A549 (cell line): ENCODE data around the gene NDUFAF3. TPM values are rescaled to one million over a fixed set of nuclear protein-coding genes. Genes with fewer than 3 reads are reported as not detected.
A peak's percentile ranks its signal among the peaks of the same experiment; 100 is the strongest.

Experiments
- ATAC-seq, 2 experiments: fragments of 200-7000 bp in 1 of 2; fragments of >200 bp in 1 of 2; cut with Nextera tagmentation in 1 of 2; cut with Tn5 transposase in 1 of 2; 3 replicates each; pipeline versions ENCODE4 v1.8.0 to v1.9.1; 2018 to 2020; ENCODE audit warnings: mild to moderate bottlenecking in 1 of 2, moderate library complexity in 1 of 2
- CTCF ChIA-PET: fragments of 300-600 bp; sonication (Branson Sonifier 250); formaldehyde crosslinking; extraction: SDS; loops from one replicate; lab custom pipeline; 2021; ENCODE audit warnings: antibody characterized with exemption, inconsistent platforms; lab: Yijun Ruan, JAX
- POLR2A ChIA-PET: fragments of 350-600 bp; formaldehyde crosslinking; extraction: SDS; loops from one replicate; lab custom pipeline; 2021; ENCODE audit warnings: antibody characterized with exemption, inconsistent platforms; lab: Yijun Ruan, JAX
- DNase-seq, 2 experiments: peaks; one replicate each; pipeline versions ENCODE4 v3.0.0 to v3.0.0-alpha.2; 2011 to 2016; ENCODE audit warnings: low read depth in 1 of 2, low spot score in 1 of 2
- FAIRE-seq: peaks from 2 replicates; lab custom pipeline; 2011; peaks lifted over from hg19 to GRCh38; lab: Jason Lieb, UNC
- H3K27ac ChIP-seq, 2 experiments: fragments of >200 bp; sonication (Bioruptor Twin); formaldehyde crosslinking; 3 replicates each; pipeline ENCODE4 v1.5.1; 2016 to 2017
- H3K4me1 ChIP-seq: fragments of >200 bp; sonication (Bioruptor Twin); formaldehyde crosslinking; 3 replicates; pipeline ENCODE4 v1.6.1; 2016
- H3K4me2 ChIP-seq: fragments of >200 bp; sonication (Bioruptor Twin); formaldehyde crosslinking; 3 replicates; pipeline ENCODE4 v1.6.1; 2016
- H3K4me3 ChIP-seq: fragments of >200 bp; sonication (Bioruptor Twin); formaldehyde crosslinking; 3 replicates; pipeline ENCODE4 v1.5.1; 2016
- H3K9me3 ChIP-seq: fragments of >200 bp; sonication (Bioruptor Twin); formaldehyde crosslinking; 3 replicates; pipeline ENCODE4 v1.6.1; 2016
- BHLHE40 ChIP-seq: IDR thresholded peaks from 2 replicates; pipeline ENCODE4 v1.6.1; 2012; ENCODE audit warnings: low read depth, low read length, inconsistent platforms
- CBX2 ChIP-seq: fragments of 200-600 bp; sonication (generic); IDR thresholded peaks from 2 replicates; pipeline ENCODE4 v1.6.1; 2016; ENCODE audit warnings: low read depth, mild to moderate bottlenecking, borderline replicate concordance
- CBX8 ChIP-seq: fragments of 200-600 bp; sonication (generic); IDR thresholded peaks from 2 replicates; pipeline ENCODE4 v1.6.1; 2016
- CHD2 ChIP-seq: fragments of 150-350 bp; IDR thresholded peaks from 2 replicates; pipeline ENCODE4 v1.6.1; 2014; ENCODE audit warnings: low read length; ENCODE audit not compliant: partially characterized antibody
- EP300 ChIP-seq, 2 experiments: fragments of >200 bp; sonication (Bioruptor Twin); formaldehyde crosslinking; IDR thresholded peaks; 2 replicates in 1 of 2; 3 replicates in 1 of 2; pipeline ENCODE4 v1.6.1; 2016 to 2017
- FOSB ChIP-seq: fragments of 250-450 bp; sonication (Bioruptor Pico); IDR thresholded peaks from 2 replicates; pipeline ENCODE4 v1.5.0; 2020; ENCODE audit warnings: mild to moderate bottlenecking, moderate library complexity
- FOSL2 ChIP-seq, 2 experiments: fragments of 450-650 bp in 1 of 2; fragments of >200 bp in 1 of 2; sonication (Bioruptor Twin) in 1 of 2; formaldehyde crosslinking; IDR thresholded peaks; 2 replicates each; pipeline versions ENCODE4 v1.5.0 to v1.6.1; 2016 to 2020; ENCODE audit warnings: mild to moderate bottlenecking in 1 of 2, moderate library complexity in 1 of 2
- GATA3 ChIP-seq: IDR thresholded peaks from 2 replicates; pipeline ENCODE4 v1.6.1; 2012; ENCODE audit warnings: borderline replicate concordance
- HDAC2 ChIP-seq: fragments of 200-600 bp; sonication (generic); IDR thresholded peaks from 2 replicates; pipeline ENCODE4 v1.6.1; 2016
- HOXB13 ChIP-seq: fragments of 250-450 bp; sonication (Bioruptor Pico); IDR thresholded peaks from 2 replicates; pipeline ENCODE4 v1.5.0; 2020; ENCODE audit warnings: low read depth, mild to moderate bottlenecking, moderate library complexity
- JUN ChIP-seq, 2 experiments: fragments of >200 bp; sonication (Bioruptor Twin); formaldehyde crosslinking; IDR thresholded peaks; 2 replicates in 1 of 2; 3 replicates in 1 of 2; pipeline ENCODE4 v1.6.1; 2016 to 2017
- KDM1A ChIP-seq: fragments of 200-600 bp; sonication (generic); IDR thresholded peaks from 2 replicates; pipeline ENCODE4 v1.6.1; 2016; ENCODE audit warnings: low read depth, mild to moderate bottlenecking
- KDM5A ChIP-seq: fragments of 200-600 bp; sonication (generic); IDR thresholded peaks from 2 replicates; pipeline ENCODE4 v1.6.1; 2016; ENCODE audit warnings: antibody characterized with exemption, mild to moderate bottlenecking
- MAZ ChIP-seq: fragments of 150-350 bp; IDR thresholded peaks from 2 replicates; pipeline ENCODE4 v1.6.1; 2014; ENCODE audit warnings: antibody characterized with exemption, low read depth, low read length, borderline replicate concordance
- MYC ChIP-seq: IDR thresholded peaks from 2 replicates; pipeline ENCODE4 v1.6.1; 2012; ENCODE audit warnings: mild to moderate bottlenecking, inconsistent platforms, low read length, improper control_type of control experiment, borderline replicate concordance
- NR3C1 ChIP-seq: fragments of >200 bp; sonication (Bioruptor Twin); formaldehyde crosslinking; IDR thresholded peaks from 3 replicates; pipeline ENCODE4 v1.6.1; 2017
- POLR2A ChIP-seq: IDR thresholded peaks from 2 replicates; pipeline ENCODE4 v1.6.1; 2012; ENCODE audit warnings: mild to moderate bottlenecking, low read length
- RAD21 ChIP-seq, 2 experiments: fragments of >200 bp in 1 of 2; sonication (Bioruptor Twin) in 1 of 2; formaldehyde crosslinking in 1 of 2; IDR thresholded peaks in 1 of 2; conservative IDR thresholded peaks in 1 of 2; 2 replicates in 1 of 2; 3 replicates in 1 of 2; pipeline ENCODE4 v1.6.1; 2012 to 2018; ENCODE audit warnings: inconsistent platforms in 1 of 2
- RFX5 ChIP-seq: fragments of 450-650 bp; IDR thresholded peaks from 2 replicates; pipeline ENCODE4 v1.7.1; 2014; ENCODE audit warnings: antibody characterized with exemption, mild to moderate bottlenecking, moderate library complexity
- RNF2 ChIP-seq: fragments of 200-600 bp; sonication (generic); IDR thresholded peaks from 2 replicates; pipeline ENCODE4 v1.6.1; 2016; ENCODE audit warnings: low read depth, mild to moderate bottlenecking, antibody characterized with exemption, moderate library complexity, borderline replicate concordance
- SREBF2 ChIP-seq: fragments of 450-650 bp; IDR thresholded peaks from 2 replicates; pipeline ENCODE4 v1.6.1; 2014; ENCODE audit warnings: mild to moderate bottlenecking, moderate library complexity
- TFCP2L1 ChIP-seq: fragments of 250-450 bp; sonication (Bioruptor Pico); IDR thresholded peaks from 2 replicates; pipeline ENCODE4 v1.5.0; 2021; ENCODE audit warnings: mild to moderate bottlenecking
- ZC3H11A ChIP-seq: fragments of 450-650 bp; IDR thresholded peaks from 2 replicates; pipeline ENCODE4 v1.6.1; 2014; ENCODE audit warnings: antibody characterized with exemption, mild to moderate bottlenecking
- ZFP36 ChIP-seq: fragments of 450-650 bp; IDR thresholded peaks from 2 replicates; pipeline ENCODE4 v1.6.1; 2014; ENCODE audit warnings: borderline replicate concordance; ENCODE audit not compliant: partially characterized antibody
- ZSCAN20 ChIP-seq: fragments of 250-450 bp; sonication (Bioruptor Pico); IDR thresholded peaks from 2 replicates; pipeline ENCODE4 v1.8.0; 2022; ENCODE audit warnings: mild to moderate bottlenecking, moderate library complexity
- WGBS: methylation state at CpG from one replicate; pipeline ENCODE4 v1.1.6; 2017; ENCODE audit errors: missing lambda C conversion rate; 5-methylcytosine and 5-hydroxymethylcytosine counted together
- polyA plus RNA-seq, 4 experiments: library from polyadenylated mRNA; depleted of rRNA in 3 of 4; stranded (reverse); fragments of >200 nt; fragmentation: RNase III in 1 of 4; extraction: RNeasy Plus Mini Kit Qiagen cat#74134 plus additional on column Dnase treatment in 1 of 4; gene quantifications; 2 replicates in 3 of 4; 3 replicates in 1 of 4; pipeline ENCODE4 v1.2.3, GENCODE V29; 2011 to 2017
- TF ChIP-seq, protein P1 (sequence below): fragments of 450-650 bp; IDR thresholded peaks from 2 replicates; pipeline ENCODE4 v1.6.1; 2014; ENCODE audit warnings: antibody characterized with exemption
- TF ChIP-seq, protein P2 (sequence below): IDR thresholded peaks from 2 replicates; pipeline ENCODE4 v1.6.1; 2012
- TF ChIP-seq, protein P3 (sequence below): fragments of 250-450 bp; sonication (Bioruptor Pico); IDR thresholded peaks from 2 replicates; pipeline ENCODE4 v1.5.0; 2020; ENCODE audit warnings: low read depth, mild to moderate bottlenecking, moderate library complexity
- TF ChIP-seq, protein P4 (sequence below): fragments of >200 bp; sonication (Bioruptor Twin); formaldehyde crosslinking; IDR thresholded peaks from 3 replicates; pipeline ENCODE4 v1.5.1; 2016
- TF ChIP-seq, protein P5 (sequence below): fragments of >200 bp; sonication (Bioruptor Twin); formaldehyde crosslinking; IDR thresholded peaks from 2 replicates; pipeline ENCODE4 v1.6.1; 2016

Gene NDUFAF3
- polyA plus RNA-seq, 2 of the 4 experiments (the other 2 are of a cell fraction), result 44.3 to 71.4 TPM

DNA sequence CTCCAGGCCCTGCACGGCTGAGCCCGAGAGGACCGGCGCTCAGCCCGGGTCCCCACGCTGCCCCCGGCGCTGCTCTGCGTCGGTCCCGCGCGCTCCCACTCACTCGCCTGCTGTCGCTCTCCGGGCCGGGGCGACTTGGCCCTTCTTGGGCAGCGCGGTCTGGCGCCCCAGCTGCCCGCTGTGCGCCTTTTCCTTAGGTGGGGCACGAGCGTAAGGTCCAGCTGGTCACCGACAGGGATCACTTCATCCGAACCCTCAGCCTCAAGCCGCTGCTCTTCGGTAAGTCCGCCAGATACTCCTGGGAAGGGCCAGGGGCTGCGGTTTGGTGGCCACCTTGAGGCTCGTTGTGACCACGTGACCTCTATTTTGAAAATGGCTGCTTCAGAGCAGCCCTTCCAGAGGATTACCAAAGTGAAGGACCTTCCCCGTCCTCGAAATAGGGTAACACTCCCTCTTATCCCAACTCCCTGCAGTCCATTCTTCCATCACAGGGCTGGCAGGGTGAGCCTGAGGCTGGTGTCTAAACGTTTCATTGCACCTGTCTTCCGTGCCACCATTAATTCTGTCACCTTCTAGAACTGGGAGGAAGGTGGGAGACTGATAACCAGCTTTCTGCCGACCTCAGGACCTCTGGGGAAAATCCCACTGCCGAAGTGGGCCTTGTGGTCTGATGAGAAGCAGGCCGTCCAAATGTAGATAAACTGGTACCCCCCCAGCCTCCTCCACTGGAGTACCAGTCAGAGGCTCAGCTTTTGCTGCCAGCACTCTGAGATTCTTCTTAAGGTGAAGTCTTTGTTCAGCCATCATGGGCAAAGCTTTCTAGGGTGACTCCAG is 31.1 kb upstream of the NDUFAF3 start:
- Histone ChIP-seq H3K4me3 (peak overlapping the region; percentile 92), H3K4me1 (peaks cover 25% of the 10 kb centered on the region), H3K9me3 (no peaks in the 10 kb centered on the region), H3K4me2 (peak overlapping the region; percentile 79), H3K27ac (peak overlapping the region; percentile 93 to 97)
- CTCF ChIA-PET, result interaction anchor here (16.7 kb wide), 1 partner anchor 21 kb away, joined by 385 read pairs; the partner anchor contains the start of genes DALRD3, NDUFAF3 and WDR6
- peak; percentile 49 to 62 for ATAC-seq
- TF ChIP-seq ZSCAN20 (CRISPR knock-in tag), result no peak
- TF ChIP-seq NR3C1, result no peak
- TF ChIP-seq, protein P1, sequence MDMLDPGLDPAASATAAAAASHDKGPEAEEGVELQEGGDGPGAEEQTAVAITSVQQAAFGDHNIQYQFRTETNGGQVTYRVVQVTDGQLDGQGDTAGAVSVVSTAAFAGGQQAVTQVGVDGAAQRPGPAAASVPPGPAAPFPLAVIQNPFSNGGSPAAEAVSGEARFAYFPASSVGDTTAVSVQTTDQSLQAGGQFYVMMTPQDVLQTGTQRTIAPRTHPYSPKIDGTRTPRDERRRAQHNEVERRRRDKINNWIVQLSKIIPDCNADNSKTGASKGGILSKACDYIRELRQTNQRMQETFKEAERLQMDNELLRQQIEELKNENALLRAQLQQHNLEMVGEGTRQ, result peak; percentile 87
- TF ChIP-seq KDM5A, result peak; percentile 68
- TF ChIP-seq, protein P2, sequence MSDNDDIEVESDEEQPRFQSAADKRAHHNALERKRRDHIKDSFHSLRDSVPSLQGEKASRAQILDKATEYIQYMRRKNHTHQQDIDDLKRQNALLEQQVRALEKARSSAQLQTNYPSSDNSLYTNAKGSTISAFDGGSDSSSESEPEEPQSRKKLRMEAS, result peak; percentile 57
- POLR2A ChIA-PET, result interaction anchor here (1.2 kb wide), 2 partner anchors 16 to 39 kb away, joined by 3 read pairs; partner anchors contain the start of genes IMPDH2 and WDR6
- no peak for FAIRE-seq
- DNase-seq, result peak in 1 of 2 experiments; percentile 44
- WGBS, result 10% methylated on average over 8 of the region's 40 CpGs

DNA sequence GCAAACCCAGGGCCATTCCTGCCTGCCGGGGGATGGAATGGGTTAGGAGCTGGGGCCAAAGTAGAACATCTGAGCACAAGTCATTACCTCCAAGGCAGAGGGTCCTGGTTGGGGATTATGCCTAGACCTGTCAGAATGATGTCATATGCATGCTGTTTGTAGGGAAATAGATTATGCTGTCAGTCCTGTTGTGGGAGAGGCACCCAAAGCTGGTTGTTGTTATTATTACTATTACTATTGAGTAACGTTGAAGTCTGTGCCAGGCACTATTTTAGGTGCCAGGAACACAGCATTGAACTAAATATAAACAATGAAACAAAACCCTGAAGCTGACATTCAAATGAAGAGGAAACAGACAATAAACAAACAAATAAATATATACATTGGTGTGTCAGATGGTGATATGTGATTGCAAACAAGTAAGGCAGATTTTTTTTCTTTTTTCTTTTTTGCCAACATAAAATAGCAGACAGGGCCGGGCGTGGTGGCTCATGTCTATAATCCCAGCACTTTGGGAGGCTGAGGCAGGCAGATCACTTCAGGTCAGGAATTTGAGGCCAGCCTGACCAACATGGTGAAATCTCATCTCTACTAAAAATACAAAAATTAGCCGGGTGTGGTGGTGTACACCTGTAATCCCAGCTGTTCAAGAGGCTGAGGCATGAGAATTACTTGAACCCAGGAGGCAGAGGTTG is 29.9 kb upstream of the NDUFAF3 start:
- no peak for FAIRE-seq
- no peak overlapping the region for H3K4me3 ChIP-seq
- POLR2A ChIA-PET, result interaction anchor here (1.0 to 1.2 kb wide), 2 partner anchors 15 to 37 kb away, joined by 3 to 4 read pairs; partner anchors contain the start of genes IMPDH2 and WDR6

DNA sequence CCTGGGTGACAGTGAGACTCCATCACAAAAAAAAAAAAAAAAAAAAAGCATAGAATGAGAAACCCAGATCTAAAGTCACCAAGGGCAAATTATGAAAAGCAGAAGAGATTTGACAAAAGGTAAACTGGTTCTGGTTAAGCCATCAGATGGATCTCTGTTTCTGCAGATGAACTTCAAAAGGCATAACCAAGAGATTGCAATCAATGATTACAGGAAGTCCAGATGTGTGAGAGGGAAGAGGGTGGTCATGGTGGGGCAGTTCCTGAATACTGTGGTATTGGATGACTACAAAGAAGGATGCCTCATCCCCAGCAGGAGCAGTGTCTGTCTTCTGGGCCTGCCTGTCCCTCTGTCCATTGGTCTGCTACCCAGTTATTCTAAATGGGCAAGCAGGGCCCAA is 28.1 kb upstream of the NDUFAF3 start:
- H3K27ac ChIP-seq, result no peak overlapping the region
- POLR2A ChIA-PET, result no interaction called here
- peaks cover 18% of the 10 kb centered on the region for H3K4me1 ChIP-seq
- H3K9me3 ChIP-seq, result no peaks in the 10 kb centered on the region
- FAIRE-seq (no peak), ATAC-seq (no peak), DNase-seq (no peak)
- H3K4me2 ChIP-seq, result no peak overlapping the region
- CTCF ChIA-PET, result interaction anchor here (0.9 to 16.7 kb wide), 2 partner anchors 15 to 18 kb away, joined by 3 to 385 read pairs; partner anchors contain the start of genes DALRD3, NDUFAF3 and WDR6
- no peak overlapping the region for H3K4me3 ChIP-seq
- no peak for TF ChIP-seq TFCP2L1 (CRISPR knock-in tag)
- TF ChIP-seq HDAC2, result no peak
- TF ChIP-seq MYC, result no peak
- TF ChIP-seq RNF2, result no peak
- TF ChIP-seq BHLHE40, result no peak
- no peak for TF ChIP-seq ZFP36
- no peak for TF ChIP-seq KDM5A
- TF ChIP-seq, protein P3, sequence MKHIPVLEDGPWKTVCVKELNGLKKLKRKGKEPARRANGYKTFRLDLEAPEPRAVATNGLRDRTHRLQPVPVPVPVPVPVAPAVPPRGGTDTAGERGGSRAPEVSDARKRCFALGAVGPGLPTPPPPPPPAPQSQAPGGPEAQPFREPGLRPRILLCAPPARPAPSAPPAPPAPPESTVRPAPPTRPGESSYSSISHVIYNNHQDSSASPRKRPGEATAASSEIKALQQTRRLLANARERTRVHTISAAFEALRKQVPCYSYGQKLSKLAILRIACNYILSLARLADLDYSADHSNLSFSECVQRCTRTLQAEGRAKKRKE (CRISPR knock-in tag), result no peak
- no peak for TF ChIP-seq CBX2
- no peak for TF ChIP-seq HOXB13
- TF ChIP-seq POLR2A, result no peak
- TF ChIP-seq ZSCAN20 (CRISPR knock-in tag), result no peak
- TF ChIP-seq, protein P4, sequence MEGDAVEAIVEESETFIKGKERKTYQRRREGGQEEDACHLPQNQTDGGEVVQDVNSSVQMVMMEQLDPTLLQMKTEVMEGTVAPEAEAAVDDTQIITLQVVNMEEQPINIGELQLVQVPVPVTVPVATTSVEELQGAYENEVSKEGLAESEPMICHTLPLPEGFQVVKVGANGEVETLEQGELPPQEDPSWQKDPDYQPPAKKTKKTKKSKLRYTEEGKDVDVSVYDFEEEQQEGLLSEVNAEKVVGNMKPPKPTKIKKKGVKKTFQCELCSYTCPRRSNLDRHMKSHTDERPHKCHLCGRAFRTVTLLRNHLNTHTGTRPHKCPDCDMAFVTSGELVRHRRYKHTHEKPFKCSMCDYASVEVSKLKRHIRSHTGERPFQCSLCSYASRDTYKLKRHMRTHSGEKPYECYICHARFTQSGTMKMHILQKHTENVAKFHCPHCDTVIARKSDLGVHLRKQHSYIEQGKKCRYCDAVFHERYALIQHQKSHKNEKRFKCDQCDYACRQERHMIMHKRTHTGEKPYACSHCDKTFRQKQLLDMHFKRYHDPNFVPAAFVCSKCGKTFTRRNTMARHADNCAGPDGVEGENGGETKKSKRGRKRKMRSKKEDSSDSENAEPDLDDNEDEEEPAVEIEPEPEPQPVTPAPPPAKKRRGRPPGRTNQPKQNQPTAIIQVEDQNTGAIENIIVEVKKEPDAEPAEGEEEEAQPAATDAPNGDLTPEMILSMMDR, result no peak
- TF ChIP-seq CBX8, result no peak
- no peak for TF ChIP-seq MAZ
- TF ChIP-seq, protein P2, result no peak
- TF ChIP-seq JUN (IDR thresholded peaks at IDR 0.05), result no peak
- no peak for TF ChIP-seq RAD21 (conservative IDR thresholded peaks at IDR 0.05 in 1 of 2, IDR thresholded peaks at IDR 0.05 in 1 of 2)

More for the DNA sequence above, 29.9 kb upstream of the NDUFAF3 start:
- no peak for TF ChIP-seq SREBF2
- no peak for TF ChIP-seq HDAC2
- TF ChIP-seq FOSB, result no peak
- no peak for TF ChIP-seq RNF2
- TF ChIP-seq CHD2, result no peak
- TF ChIP-seq KDM1A, result no peak
- TF ChIP-seq MAZ, result no peak
- no peak for TF ChIP-seq JUN (IDR thresholded peaks at IDR 0.05)
- no peak for TF ChIP-seq RFX5
- TF ChIP-seq ZC3H11A, result no peak
- no peak for TF ChIP-seq EP300 (IDR thresholded peaks at IDR 0.05)
- no peak for TF ChIP-seq GATA3
- TF ChIP-seq FOSL2 (IDR thresholded peaks at IDR 0.05), result no peak
- TF ChIP-seq FOSL2 (CRISPR knock-in tag; IDR thresholded peaks at IDR 0.05), result no peak
- no peak for TF ChIP-seq POLR2A
- no peak for TF ChIP-seq MYC
- TF ChIP-seq NR3C1, result no peak
- no peak for TF ChIP-seq KDM5A
- TF ChIP-seq HOXB13, result no peak
- TF ChIP-seq, protein P5, sequence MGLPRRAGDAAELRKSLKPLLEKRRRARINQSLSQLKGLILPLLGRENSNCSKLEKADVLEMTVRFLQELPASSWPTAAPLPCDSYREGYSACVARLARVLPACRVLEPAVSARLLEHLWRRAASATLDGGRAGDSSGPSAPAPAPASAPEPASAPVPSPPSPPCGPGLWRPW, result no peak
- TF ChIP-seq, all 56 proteins: peak for 0
- peak overlapping the region; percentile 79 for H3K4me2 ChIP-seq
- no peak for ATAC-seq
- peaks cover 25% of the 10 kb centered on the region for H3K4me1 ChIP-seq
- peak overlapping the region in 1 of 2 experiments; percentile 97; a peak in 2 of 6 replicates for H3K27ac ChIP-seq
- no peak for DNase-seq
- WGBS, result 79% methylated on average over 5 of the region's 5 CpGs
- CTCF ChIA-PET, result interaction anchor here (16.7 kb wide), 1 partner anchor 20 kb away, joined by 385 read pairs; the partner anchor contains the start of genes DALRD3, NDUFAF3 and WDR6
- H3K9me3 ChIP-seq, result no peaks in the 10 kb centered on the region
